GM12878 (cell line): Measurements from ENCODE around the gene PACS1. TPM values are rescaled to one million over a fixed set of nuclear protein-coding genes. Genes with fewer than 3 reads are reported as not detected.

Experiments
- ATAC-seq: fragments of 200-7000 bp; cut with Tn5 transposase; 3 replicates; pipeline ENCODE4 v1.9.1; 2020; ENCODE audit warnings: mild to moderate bottlenecking, moderate library complexity
- BruUV-seq: library from RNA; stranded (reverse); fragments of 400-500 nt; replicated peaks from 2 replicates; lab custom pipeline; 2021; lab: Mats Ljungman, UMichigan
- CTCF ChIA-PET: fragments of 300-600 bp; sonication (Branson Sonifier 250); formaldehyde crosslinking; extraction: SDS; loops from one replicate; lab custom pipeline; 2021; ENCODE audit warnings: inconsistent platforms; lab: Yijun Ruan, JAX
- POLR2A ChIA-PET: fragments of 350-600 bp; formaldehyde crosslinking; extraction: SDS; loops from one replicate; lab custom pipeline; 2021; ENCODE audit warnings: inconsistent platforms; lab: Charles Lee
- RAD21 ChIA-PET: fragments of 300-600 bp; sonication (Branson Sonifier 250); formaldehyde crosslinking; loops from one replicate; lab custom pipeline; 2023; ENCODE audit warnings: antibody characterized with exemption; ENCODE audit not compliant: unreplicated experiment; lab: Charles Lee
- SMC1A ChIA-PET: fragments of 300-600 bp; sonication (Branson Sonifier 250); formaldehyde crosslinking; loops from one replicate; lab custom pipeline; 2023; ENCODE audit not compliant: unreplicated experiment, uncharacterized antibody; lab: Charles Lee
- DNase-seq: peaks from one replicate; pipeline ENCODE4 v3.0.0-alpha.2; 2011; ENCODE audit warnings: low read depth, low spot score
- FAIRE-seq: peaks from 3 replicates; lab custom pipeline; 2011; peaks lifted over from hg19 to GRCh38; lab: Jason Lieb, UNC
- H2AFZ ChIP-seq: 2 replicates; pipeline ENCODE4 v1.6.0; 2011; ENCODE audit warnings: low read depth, low read length, control low read depth; ENCODE audit not compliant: control insufficient read depth
- H3K27ac ChIP-seq: 2 replicates; pipeline ENCODE4 v1.5.1; 2011; ENCODE audit warnings: control low read depth; ENCODE audit not compliant: control insufficient read depth, insufficient read depth
- H3K27me3 ChIP-seq, 2 experiments: replicated peaks in 1 of 2; 2 replicates each; pipeline versions ENCODE4 v1.6.0 to v1.6.1; 2011; ENCODE audit warnings: low read length in 1 of 2; ENCODE audit not compliant: control insufficient read depth in 2 of 2, insufficient read depth in 2 of 2
- H3K36me3 ChIP-seq, 2 experiments: 2 replicates each; pipeline ENCODE4 v1.5.1; 2011; ENCODE audit warnings: low read length in 1 of 2; ENCODE audit not compliant: control insufficient read depth in 2 of 2, insufficient read depth in 2 of 2
- H3K4me1 ChIP-seq: 2 replicates; pipeline ENCODE4 v1.6.1; 2011; ENCODE audit warnings: mild to moderate bottlenecking, low read length, moderate library complexity, mixed read lengths; ENCODE audit not compliant: control insufficient read depth, insufficient read depth
- H3K4me2 ChIP-seq: 2 replicates; pipeline ENCODE4 v1.6.0; 2011; ENCODE audit warnings: control low read depth; ENCODE audit not compliant: control insufficient read depth, insufficient read depth
- H3K4me3 ChIP-seq: fragments of 200-600 bp; sonication (generic); 2 replicates; pipeline ENCODE4 v1.5.1; 2016
- H3K79me2 ChIP-seq: 2 replicates; pipeline ENCODE4 v1.6.0; 2011; ENCODE audit warnings: low read length; ENCODE audit not compliant: control insufficient read depth, insufficient read depth
- H3K9ac ChIP-seq: 2 replicates; pipeline ENCODE4 v1.8.0; 2011; ENCODE audit warnings: low read length, control low read depth, mixed read lengths; ENCODE audit not compliant: control insufficient read depth, insufficient read depth
- H3K9me3 ChIP-seq: replicated peaks from 3 replicates; pipeline ENCODE4 v1.5.1; 2011; ENCODE audit warnings: mild to moderate bottlenecking, low read length; ENCODE audit not compliant: control insufficient read depth, insufficient read depth
- H4K20me1 ChIP-seq: 2 replicates; pipeline ENCODE4 v1.6.0; 2011; ENCODE audit not compliant: control insufficient read depth, insufficient read depth
- BHLHE40 ChIP-seq, 2 experiments: fragments of 450-650 bp in 1 of 2; IDR thresholded peaks; 2 replicates each; pipeline ENCODE4 v1.6.1; 2011 to 2017; ENCODE audit warnings: low read depth in 2 of 2, borderline replicate concordance in 1 of 2, improper control_type of control experiment in 1 of 2, low read length in 1 of 2, mild to moderate bottlenecking in 1 of 2
- HDGF ChIP-seq: fragments of 450-650 bp; IDR thresholded peaks from 2 replicates; pipeline ENCODE4 v1.6.1; 2016; ENCODE audit warnings: antibody characterized with exemption
- IRF5 ChIP-seq: fragments of 450-650 bp; IDR thresholded peaks from 2 replicates; pipeline ENCODE4 v1.6.1; 2017; ENCODE audit warnings: borderline replicate concordance
- NR2C1 ChIP-seq: fragments of 450-650 bp; IDR thresholded peaks from 2 replicates; pipeline ENCODE4 v1.6.1; 2017; ENCODE audit warnings: antibody characterized with exemption, mild to moderate bottlenecking, moderate library complexity
- NR2F1 ChIP-seq: fragments of 450-650 bp; conservative IDR thresholded peaks from 2 replicates; pipeline ENCODE4 v1.6.1; 2017; ENCODE audit warnings: mild to moderate bottlenecking
- POU2F2 ChIP-seq: IDR thresholded peaks from 3 replicates; pipeline ENCODE4 v1.6.1; 2011; ENCODE audit warnings: low read depth, mild to moderate bottlenecking, low read length, borderline replicate concordance
- SPI1 ChIP-seq: IDR thresholded peaks from 2 replicates; pipeline ENCODE4 v1.6.1; 2011; ENCODE audit warnings: low read depth, mild to moderate bottlenecking, low read length, moderate library complexity, borderline replicate concordance; ENCODE audit not compliant: insufficient read depth
- TAF1 ChIP-seq: IDR thresholded peaks from 2 replicates; pipeline ENCODE4 v1.6.1; 2011; ENCODE audit warnings: mild to moderate bottlenecking, low read depth, low read length, borderline replicate concordance
- ZNF24 ChIP-seq: fragments of 450-650 bp; IDR thresholded peaks from 2 replicates; pipeline ENCODE4 v1.6.1; 2017; ENCODE audit warnings: antibody characterized with exemption, mild to moderate bottlenecking
- WGBS: methylation state at CpG from one replicate; pipeline ENCODE4 v1.1.6; 2016; ENCODE audit warnings: low lambda C conversion rate; ENCODE audit not compliant: insufficient replicate concordance, insufficient coverage; ENCODE audit errors: missing lambda C conversion rate; 5-methylcytosine and 5-hydroxymethylcytosine counted together
- in situ Hi-C: fragments of 300-500 bp; cut with MboI; formaldehyde crosslinking; loops from 9 replicates; pipeline ENCODE4 v1.14.3; 2018; ENCODE audit warnings: mixed read lengths
- intact Hi-C: fragments of 100-400 bp; cut with micrococcal nuclease; formaldehyde crosslinking; loops from one replicate; pipeline ENCODE4 v1.14.2; 2022; ENCODE audit not compliant: unreplicated experiment
- polyA plus RNA-seq, 11 experiments: library from polyadenylated mRNA; depleted of rRNA in 4 of 11; unstranded in 6 of 11; stranded (reverse) in 5 of 11; fragments of >200 nt; fragmentation: Nextera tagmentation in 4 of 11; fragmentation: Illumina TruSeq in 1 of 11; extraction: Ambion mirVana in 4 of 11; extraction: Trizol in 1 of 11; gene quantifications; 1 replicate in 1 of 11; 2 replicates in 10 of 11; pipeline versions ENCODE4 v1.2.1 to v1.2.3, GENCODE V29; 2011 to 2016; ENCODE audit warnings: inconsistent platforms in 2 of 11, missing spikeins in 2 of 11, low read depth in 1 of 11
- total RNA-seq, 4 experiments: library from RNA; depleted of rRNA in 3 of 4; stranded (reverse); fragments of >200 nt in 3 of 4; fragmentation: Illumina TruSeq in 1 of 4; extraction: Trizol in 1 of 4; gene quantifications; 2 replicates each; pipeline versions ENCODE4 v1.2.1 to v1.2.3, GENCODE V29; 2013 to 2021
- TF ChIP-seq, protein P1 (sequence below): IDR thresholded peaks from 2 replicates; pipeline ENCODE4 v1.6.1; 2012; ENCODE audit warnings: improper control_type of control experiment, low read depth, low read length; ENCODE audit not compliant: insufficient replicate concordance
- TF ChIP-seq, protein P2 (sequence below): fragments of 450-650 bp; IDR thresholded peaks from 2 replicates; pipeline ENCODE4 v1.6.1; 2017; ENCODE audit warnings: mild to moderate bottlenecking, moderate library complexity

PACS1 gene
- total and polyA plus RNA-seq, 10 of the 15 experiments (the other 5 are each of a cell fraction or from before 2014, with no cell fraction given) = 1.1 to 74.3 (median 17.9) TPM

GRCh38 chr11:66218036-66218435 lies 148.0 kb downstream of the PACS1 start:
- H3K27ac ChIP-seq = no peak overlapping the region
- TF ChIP-seq, protein P1, sequence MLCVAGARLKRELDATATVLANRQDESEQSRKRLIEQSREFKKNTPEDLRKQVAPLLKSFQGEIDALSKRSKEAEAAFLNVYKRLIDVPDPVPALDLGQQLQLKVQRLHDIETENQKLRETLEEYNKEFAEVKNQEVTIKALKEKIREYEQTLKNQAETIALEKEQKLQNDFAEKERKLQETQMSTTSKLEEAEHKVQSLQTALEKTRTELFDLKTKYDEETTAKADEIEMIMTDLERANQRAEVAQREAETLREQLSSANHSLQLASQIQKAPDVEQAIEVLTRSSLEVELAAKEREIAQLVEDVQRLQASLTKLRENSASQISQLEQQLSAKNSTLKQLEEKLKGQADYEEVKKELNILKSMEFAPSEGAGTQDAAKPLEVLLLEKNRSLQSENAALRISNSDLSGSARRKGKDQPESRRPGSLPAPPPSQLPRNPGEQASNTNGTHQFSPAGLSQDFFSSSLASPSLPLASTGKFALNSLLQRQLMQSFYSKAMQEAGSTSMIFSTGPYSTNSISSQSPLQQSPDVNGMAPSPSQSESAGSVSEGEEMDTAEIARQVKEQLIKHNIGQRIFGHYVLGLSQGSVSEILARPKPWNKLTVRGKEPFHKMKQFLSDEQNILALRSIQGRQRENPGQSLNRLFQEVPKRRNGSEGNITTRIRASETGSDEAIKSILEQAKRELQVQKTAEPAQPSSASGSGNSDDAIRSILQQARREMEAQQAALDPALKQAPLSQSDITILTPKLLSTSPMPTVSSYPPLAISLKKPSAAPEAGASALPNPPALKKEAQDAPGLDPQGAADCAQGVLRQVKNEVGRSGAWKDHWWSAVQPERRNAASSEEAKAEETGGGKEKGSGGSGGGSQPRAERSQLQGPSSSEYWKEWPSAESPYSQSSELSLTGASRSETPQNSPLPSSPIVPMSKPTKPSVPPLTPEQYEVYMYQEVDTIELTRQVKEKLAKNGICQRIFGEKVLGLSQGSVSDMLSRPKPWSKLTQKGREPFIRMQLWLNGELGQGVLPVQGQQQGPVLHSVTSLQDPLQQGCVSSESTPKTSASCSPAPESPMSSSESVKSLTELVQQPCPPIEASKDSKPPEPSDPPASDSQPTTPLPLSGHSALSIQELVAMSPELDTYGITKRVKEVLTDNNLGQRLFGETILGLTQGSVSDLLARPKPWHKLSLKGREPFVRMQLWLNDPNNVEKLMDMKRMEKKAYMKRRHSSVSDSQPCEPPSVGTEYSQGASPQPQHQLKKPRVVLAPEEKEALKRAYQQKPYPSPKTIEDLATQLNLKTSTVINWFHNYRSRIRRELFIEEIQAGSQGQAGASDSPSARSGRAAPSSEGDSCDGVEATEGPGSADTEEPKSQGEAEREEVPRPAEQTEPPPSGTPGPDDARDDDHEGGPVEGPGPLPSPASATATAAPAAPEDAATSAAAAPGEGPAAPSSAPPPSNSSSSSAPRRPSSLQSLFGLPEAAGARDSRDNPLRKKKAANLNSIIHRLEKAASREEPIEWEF = no peak
- TF ChIP-seq ZNF24 (no peak), POU2F2 (no peak), NR2C1 (no peak), NR2F1 (no peak), IRF5 (no peak), HDGF (no peak), BHLHE40 (IDR thresholded peaks at IDR 0.05; ENCODE audit: borderline replicate concordance in 1 of 2, low read depth in 2 of 2, low read length in 1 of 2) (no peak), SPI1 (no peak), TAF1 (no peak)
- TF ChIP-seq, protein P2, sequence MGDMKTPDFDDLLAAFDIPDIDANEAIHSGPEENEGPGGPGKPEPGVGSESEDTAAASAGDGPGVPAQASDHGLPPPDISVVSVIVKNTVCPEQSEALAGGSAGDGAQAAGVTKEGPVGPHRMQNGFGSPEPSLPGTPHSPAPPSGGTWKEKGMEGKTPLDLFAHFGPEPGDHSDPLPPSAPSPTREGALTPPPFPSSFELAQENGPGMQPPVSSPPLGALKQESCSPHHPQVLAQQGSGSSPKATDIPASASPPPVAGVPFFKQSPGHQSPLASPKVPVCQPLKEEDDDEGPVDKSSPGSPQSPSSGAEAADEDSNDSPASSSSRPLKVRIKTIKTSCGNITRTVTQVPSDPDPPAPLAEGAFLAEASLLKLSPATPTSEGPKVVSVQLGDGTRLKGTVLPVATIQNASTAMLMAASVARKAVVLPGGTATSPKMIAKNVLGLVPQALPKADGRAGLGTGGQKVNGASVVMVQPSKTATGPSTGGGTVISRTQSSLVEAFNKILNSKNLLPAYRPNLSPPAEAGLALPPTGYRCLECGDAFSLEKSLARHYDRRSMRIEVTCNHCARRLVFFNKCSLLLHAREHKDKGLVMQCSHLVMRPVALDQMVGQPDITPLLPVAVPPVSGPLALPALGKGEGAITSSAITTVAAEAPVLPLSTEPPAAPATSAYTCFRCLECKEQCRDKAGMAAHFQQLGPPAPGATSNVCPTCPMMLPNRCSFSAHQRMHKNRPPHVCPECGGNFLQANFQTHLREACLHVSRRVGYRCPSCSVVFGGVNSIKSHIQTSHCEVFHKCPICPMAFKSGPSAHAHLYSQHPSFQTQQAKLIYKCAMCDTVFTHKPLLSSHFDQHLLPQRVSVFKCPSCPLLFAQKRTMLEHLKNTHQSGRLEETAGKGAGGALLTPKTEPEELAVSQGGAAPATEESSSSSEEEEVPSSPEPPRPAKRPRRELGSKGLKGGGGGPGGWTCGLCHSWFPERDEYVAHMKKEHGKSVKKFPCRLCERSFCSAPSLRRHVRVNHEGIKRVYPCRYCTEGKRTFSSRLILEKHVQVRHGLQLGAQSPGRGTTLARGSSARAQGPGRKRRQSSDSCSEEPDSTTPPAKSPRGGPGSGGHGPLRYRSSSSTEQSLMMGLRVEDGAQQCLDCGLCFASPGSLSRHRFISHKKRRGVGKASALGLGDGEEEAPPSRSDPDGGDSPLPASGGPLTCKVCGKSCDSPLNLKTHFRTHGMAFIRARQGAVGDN = no peak

More at GRCh38 chr11:66218036-66218435, 148.0 kb downstream of the PACS1 start:
- intact Hi-C loops = no loop called here
- DNase-seq (no peak), ATAC-seq (no peak), FAIRE-seq (no peak)
- RAD21 ChIA-PET = no interaction called here
- BruUV-seq = no TSS peak
- H3K9me3 ChIP-seq = no peaks in the 10 kb centered on the region
- H3K36me3 ChIP-seq = peaks cover 21 to 43% of the 10 kb centered on the region in 2 experiments
- POLR2A ChIA-PET = interaction anchor here (0.6 kb wide), 2 partner anchors 18 to 329 kb away, joined by 5 to 7 read pairs; no protein-coding TSS in a partner anchor
- WGBS = 92% methylated on average over 6 of the region's 6 CpGs
- CTCF ChIA-PET = interaction anchor here (1.5 kb wide), 1 partner anchor 70 kb away, joined by 4 read pairs; no protein-coding TSS in a partner anchor
- H3K4me3 ChIP-seq = no peak overlapping the region
- no peak overlapping the region for H2AFZ ChIP-seq
- H3K9ac ChIP-seq = no peak overlapping the region
- H3K79me2 ChIP-seq = no peaks in the 10 kb centered on the region
- H3K27me3 ChIP-seq = no peaks in the 10 kb centered on the region
- SMC1A ChIA-PET = no interaction called here
- H4K20me1 ChIP-seq = no peaks in the 10 kb centered on the region
- no peak overlapping the region for H3K4me2 ChIP-seq
- peaks cover 17% of the 10 kb centered on the region for H3K4me1 ChIP-seq
- in situ Hi-C loops = no loop called here
